OCI-LY1 (cell line): Measurements from ENCODE around the gene HAPLN1.

Experiments
- EZH2 ChIP-seq: fragments of 200-600 bp; sonication (generic), shearing (Covaris generic); IDR thresholded peaks from 2 replicates; pipeline ENCODE4 v1.8.0; 2017; ENCODE audit warnings: borderline replicate concordance, mixed run types, mild to moderate bottlenecking, antibody characterized with exemption, low read length, moderate library complexity, mixed read lengths
- TF ChIP-seq, protein P1 (sequence below): fragments of 200-600 bp; sonication (generic), shearing (Covaris generic); IDR thresholded peaks from 2 replicates; pipeline ENCODE4 v1.5.1; 2017; ENCODE audit warnings: mild to moderate bottlenecking, antibody characterized with exemption, low read length, moderate library complexity, mixed read lengths

DNA sequence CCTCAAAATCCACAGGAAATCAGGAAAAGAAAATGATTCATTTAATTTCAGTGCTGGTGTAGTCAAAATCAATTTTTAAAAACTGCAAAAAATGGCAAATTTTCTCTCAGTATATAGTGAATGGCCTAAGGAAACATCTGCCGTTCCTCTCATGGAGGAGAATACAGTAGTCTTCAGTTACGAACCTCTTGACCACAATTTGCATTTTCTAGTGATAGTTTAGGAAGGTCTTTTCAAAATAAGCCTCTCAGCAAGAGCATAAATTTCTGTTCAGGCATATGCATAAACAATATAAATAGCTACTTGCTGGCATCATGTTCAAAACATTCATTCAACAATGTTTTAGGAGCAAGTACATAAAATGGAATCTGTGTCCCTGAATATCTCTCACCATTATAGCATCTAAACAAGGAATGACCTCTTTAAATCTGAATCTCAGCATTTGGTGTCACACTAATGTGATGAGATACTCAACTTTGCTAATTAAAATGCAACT is 33.5 kb downstream of the HAPLN1 start:
- TF ChIP-seq, protein P1, sequence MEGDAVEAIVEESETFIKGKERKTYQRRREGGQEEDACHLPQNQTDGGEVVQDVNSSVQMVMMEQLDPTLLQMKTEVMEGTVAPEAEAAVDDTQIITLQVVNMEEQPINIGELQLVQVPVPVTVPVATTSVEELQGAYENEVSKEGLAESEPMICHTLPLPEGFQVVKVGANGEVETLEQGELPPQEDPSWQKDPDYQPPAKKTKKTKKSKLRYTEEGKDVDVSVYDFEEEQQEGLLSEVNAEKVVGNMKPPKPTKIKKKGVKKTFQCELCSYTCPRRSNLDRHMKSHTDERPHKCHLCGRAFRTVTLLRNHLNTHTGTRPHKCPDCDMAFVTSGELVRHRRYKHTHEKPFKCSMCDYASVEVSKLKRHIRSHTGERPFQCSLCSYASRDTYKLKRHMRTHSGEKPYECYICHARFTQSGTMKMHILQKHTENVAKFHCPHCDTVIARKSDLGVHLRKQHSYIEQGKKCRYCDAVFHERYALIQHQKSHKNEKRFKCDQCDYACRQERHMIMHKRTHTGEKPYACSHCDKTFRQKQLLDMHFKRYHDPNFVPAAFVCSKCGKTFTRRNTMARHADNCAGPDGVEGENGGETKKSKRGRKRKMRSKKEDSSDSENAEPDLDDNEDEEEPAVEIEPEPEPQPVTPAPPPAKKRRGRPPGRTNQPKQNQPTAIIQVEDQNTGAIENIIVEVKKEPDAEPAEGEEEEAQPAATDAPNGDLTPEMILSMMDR, result no peak
- TF ChIP-seq EZH2, result no peak
